HG02852 (cell line): Measurements from ENCODE around the gene ZC4H2.
A peak's percentile ranks its signal among the peaks of the same experiment; 100 is the strongest.
"Not testable (repeated sequence)": the region's sequence is repeated elsewhere in the genome, so short reads cannot be mapped to it uniquely, and the experiment has no call there.

Experiments used
- ATAC-seq: cut with Tn5 transposase; IDR thresholded peaks from one replicate; pipeline ENCODE4 v1.9.1; 2021; ENCODE audit warnings: mild to moderate bottlenecking, moderate library complexity; ENCODE audit not compliant: unreplicated experiment

Gene ZC4H2, protein sequence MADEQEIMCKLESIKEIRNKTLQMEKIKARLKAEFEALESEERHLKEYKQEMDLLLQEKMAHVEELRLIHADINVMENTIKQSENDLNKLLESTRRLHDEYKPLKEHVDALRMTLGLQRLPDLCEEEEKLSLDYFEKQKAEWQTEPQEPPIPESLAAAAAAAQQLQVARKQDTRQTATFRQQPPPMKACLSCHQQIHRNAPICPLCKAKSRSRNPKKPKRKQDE

DNA sequence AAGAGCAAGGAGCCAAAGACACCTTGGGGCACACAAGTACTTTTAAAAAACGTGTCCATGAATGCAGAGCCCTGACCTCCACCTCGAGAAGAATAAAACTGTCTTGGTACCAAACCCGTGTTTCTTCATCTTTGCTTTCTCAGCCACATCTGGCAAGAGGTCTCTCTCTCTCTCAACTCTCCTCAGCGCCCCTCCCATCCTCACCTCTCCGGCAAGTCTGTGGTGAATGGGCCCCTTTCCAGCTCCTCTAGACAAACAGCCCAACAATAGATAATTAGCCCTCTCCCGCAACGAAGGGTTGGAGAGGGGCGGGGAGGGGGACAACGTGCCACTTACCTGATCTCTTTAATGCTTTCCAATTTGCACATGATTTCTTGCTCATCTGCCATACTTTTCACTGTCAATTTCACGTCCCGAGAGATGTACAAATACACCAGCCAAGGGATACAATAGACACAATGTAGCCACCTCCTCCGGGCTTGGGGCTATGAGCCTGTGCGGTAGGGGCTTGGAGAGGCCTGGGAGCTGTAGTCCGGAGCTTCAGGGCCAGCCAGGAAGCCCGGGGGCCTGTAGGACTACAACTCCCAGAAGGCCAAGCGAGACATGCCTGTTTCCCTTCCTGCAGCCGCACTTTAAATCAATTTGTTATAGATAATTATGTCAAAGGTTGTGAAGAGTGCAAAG lies at the start of gene ZC4H2:
TSS of gene ZC4H2 (minus strand) at position 462 of the 684 bp plus-strand sequence. CDS start at position 389, 73 bp downstream.
- ATAC-seq = peak; percentile 98

DNA sequence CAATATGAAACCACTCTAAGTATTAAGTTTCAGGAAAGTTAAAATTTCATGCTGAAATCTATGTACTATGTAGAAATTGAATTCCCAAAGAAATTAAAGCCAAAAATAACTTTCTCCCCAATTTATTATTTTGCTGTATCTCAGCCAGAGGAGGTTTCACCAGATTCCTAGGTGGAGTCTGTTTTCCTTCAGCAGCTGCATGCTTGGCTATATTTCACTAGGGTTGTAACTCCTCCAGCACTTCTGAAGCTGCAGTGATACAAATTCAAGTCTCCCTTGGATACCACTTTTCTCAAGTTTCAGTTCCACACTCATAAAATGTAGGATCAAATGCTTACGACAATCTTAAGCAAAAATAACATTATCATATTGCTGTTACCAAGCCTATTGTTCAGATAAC lies 41.2 kb upstream of the ZC4H2 start:
- ATAC-seq = no peak

DNA sequence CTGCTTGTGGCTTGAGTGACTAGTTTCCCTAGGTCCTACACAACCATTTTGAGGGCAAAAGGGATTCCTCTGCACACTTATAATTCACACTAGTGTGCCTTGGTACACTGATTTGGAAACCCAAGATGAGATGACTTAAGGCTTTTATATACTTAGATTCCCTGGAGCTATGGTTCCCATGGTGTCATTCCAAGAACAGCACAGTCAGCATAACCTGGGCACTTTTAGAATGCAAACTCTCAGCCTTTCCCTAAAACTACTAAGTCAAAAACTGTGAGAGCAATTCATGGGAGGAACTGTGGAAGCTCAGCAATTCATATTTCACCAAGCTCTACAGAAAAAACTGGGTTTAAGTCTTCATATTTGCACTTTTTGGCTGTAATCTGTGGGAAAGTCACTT lies 38.0 kb upstream of the ZC4H2 start:
- no peak for ATAC-seq

DNA sequence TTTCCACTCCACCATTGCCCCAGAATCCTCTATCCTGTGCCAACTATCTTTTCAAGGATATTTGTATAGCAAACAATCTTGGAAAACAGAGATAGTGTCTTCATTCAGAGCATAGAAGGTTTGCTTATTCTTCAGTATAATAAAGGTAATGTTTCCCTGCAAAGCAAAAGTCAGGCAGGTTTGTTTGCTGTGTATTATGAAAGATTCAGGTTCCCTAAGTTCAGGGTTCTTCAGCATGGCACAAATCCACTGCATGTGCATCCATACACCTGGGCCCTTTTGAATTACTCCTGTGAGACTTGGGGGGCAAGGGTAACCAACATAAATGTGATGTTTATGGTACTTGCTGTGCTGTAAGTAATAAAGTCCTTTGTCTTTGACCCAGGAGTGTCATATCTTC lies 33.2 kb upstream of the ZC4H2 start:
- ATAC-seq = no peak

DNA sequence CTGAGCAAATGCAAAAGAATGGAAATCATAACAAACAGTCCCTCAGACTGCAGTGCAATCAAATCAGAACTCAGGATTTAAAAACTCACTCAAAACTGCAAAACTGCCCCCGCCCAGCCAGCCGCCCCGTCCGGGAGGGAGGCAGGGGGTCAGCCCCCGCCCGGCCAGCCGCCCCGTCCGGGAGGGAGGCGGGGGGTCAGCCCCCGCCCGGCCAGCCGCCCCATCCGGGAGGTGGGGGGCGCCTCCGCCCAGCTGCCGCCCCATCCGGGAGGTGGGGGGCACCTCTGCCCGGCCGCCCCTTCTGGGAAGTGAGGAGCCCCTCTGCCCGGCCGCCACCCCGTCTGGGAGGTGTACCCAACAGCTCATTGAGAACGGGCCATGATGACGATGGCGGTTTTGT lies 26.0 kb upstream of the ZC4H2 start:
- not testable (repeated sequence) for ATAC-seq

DNA sequence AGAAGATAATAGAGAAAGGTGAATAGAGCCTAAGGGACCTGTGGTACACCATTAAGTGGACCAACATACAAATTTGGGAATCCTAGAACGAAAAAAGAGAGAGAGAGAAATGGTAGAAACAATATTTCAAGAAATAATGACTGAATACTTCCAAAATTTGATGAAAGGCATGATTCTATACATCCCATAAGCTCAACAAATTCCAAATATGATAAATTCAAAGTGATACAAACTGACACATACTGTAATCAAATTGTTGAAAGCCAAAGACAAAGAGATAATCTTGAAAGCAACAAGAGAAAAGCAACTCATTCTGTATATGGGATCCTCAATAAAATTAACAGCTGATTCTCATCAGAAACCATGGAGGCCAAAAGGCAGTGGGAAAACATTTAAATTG lies 20.6 kb upstream of the ZC4H2 start:
- ATAC-seq = no peak

DNA sequence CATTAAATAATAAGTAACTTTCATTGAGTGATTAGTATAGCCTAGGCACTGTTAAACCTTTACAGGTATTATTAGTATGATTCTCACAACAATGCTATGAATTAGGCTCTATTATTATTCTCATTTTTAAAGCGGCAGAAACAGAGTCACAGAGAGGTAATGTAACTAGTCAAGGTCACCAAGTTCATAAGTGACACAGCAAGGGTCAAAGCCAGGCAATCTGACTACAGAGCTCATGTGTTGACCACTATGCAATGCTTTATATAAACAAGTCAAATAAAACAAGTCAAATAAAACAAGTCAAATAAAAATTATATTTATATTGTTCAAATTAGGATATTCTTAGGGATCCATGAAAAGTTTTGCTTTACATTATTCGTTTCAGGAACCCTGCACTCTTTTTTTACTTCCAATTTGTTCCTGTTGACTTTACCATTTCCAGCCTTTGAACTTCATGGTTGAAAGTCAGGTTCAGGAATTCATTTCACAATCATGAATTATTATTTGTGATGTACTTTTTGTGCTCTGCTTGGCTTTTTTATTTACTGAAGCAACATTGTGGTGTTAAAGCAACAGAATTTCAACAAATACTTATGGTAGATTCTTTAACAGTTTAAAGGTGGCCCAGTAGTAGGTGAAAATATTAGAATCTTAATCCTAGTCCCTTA lies 18.0 kb upstream of the ZC4H2 start:
- ATAC-seq = no peak

DNA sequence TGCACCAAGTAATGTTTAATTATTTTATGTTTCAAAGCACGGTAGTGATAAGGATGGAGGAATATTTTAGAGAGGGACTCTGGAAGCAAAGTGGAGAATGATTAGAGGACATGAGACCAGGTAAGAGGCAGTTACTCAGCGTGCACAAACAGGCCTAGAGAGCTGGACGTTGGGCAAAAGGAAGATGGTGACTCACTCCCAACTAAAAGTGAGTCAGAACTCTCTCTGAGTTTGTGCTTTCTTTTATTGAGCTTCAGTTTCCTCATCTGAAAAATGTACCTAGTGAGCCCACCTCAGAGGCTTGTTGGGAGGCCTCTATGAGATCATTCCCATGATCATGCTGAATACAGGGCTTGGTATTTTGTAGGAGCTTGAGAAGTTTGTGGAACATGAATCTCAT lies 1.6 kb upstream of the ZC4H2 start:
- ATAC-seq = no peak

DNA sequence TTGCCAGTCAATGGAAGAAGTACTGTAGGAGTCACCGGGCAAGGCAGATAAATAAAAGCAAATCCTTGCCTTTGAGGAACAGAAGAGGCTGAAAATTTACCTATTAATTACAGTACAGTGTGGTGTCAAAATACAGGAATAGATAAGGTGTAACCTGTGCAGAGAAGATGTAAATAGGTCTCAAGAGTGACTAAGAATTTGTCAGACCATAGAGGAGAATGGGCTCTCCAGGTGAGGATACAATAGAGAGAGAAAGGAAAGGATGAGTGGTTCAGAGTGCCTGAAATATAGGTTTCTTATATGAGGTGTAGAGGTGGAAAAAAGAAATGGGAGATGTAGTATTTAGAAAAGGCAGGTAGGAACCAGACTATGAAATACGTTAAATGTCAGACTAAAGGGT lies 801 bp upstream of the ZC4H2 start:
- no peak for ATAC-seq

DNA sequence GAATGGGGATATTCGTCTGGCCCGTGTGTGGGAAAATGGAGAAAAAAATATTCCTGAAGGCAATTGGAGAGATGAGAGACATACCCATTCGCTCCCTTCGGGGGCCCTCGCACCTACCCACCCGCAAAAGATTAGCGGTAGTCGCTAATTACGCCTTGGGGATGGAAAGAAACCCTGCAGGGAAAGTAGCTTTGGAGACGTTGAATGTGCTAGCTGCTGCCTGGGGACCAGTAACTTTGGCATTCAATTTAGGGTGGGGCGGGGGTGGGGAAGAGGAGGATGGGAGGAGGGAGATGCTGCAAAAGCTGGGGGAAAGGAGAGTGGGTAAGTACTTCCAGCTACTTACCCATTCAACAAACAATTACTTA lies 407 bp upstream of the ZC4H2 start:
- ATAC-seq = peak; percentile 35

DNA sequence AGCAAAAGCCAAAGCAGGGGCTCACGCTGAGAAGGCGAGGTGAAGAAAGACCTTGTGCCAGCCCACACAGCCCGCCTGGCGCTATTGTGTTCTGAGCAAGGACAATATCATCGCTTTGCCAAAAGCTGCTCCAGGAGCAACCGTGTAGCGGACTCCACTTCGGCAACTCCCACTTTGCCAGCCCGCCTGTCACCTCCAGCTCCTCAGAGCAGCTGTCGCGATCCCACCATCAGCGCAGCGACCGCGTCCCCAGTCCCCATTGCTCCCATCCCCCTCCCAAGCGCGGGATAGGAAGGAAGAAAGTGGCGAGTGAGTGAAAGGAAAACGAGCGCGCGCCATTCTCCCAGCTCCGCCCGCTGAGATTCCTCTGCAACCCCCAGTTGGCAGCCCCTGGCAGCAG lies 759 bp downstream of the ZC4H2 start:
- ATAC-seq = no peak

DNA sequence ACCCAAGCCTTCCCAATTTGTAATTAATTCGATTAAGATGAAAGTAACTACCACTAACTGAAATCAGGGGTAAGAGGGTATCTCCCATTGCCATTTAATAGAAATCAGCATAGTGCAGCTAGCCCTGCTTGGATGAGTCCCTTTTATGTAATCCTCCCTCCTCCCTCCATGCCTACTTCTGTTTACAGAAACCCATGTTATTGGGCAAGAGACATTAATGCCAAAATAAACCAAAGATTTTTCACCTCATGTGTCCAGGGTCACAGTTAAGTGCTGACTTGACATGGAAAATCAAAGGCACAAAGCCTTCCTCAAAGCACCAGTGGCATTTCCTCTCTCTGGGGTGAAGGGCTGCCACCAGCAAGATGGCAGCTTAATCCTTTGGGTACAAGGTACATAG lies 50.8 kb downstream of the ZC4H2 start:
- ATAC-seq = no peak

DNA sequence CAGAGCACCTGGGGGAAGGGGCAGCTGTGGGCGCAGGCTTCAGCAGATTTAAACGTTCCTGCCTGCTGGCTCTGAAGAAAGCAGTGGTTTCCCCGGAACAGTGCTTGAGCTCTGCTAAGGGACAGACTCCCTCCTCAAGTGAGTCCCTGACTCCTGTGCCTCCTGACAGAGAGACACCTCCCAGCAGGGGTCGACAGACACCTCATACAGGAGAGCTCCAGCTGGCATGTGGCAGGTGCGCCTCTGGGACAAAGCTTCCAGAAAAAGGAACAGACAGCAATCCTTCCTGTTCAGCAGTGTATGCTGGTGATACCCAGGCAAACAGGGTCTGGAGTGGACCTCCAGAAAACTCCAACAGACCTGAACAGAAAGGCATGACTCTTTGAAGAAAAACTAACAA lies 68.1 kb downstream of the ZC4H2 start:
- no peak for ATAC-seq

DNA sequence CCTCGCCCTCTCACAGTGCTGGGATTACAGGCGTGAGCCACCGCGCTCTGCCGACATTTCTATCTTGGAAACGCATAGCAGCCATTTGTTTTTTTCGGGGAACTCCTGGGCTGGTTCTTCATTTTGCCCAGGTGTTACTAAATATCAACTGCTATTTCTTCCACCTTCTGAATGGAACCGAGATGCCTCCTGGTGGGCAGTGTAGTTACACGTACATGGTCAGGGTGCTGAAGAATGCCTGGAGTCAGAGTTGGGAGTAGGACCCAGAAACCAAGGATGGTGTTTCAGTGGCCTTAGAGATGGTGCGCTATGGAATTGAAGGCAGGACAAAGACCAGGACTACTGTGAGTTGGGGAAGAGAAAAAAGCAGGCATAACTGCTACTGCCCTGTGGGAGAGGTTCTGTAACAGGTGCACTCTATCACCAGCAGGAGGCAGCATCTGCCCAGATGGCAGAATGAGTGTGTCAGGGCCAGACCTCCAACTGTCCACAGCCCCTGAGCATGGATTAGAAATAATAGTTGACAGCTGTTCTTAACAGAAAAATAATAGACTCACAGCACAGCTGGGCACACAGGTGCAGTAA lies 81.7 kb downstream of the ZC4H2 start:
- ATAC-seq = peak; percentile 88

DNA sequence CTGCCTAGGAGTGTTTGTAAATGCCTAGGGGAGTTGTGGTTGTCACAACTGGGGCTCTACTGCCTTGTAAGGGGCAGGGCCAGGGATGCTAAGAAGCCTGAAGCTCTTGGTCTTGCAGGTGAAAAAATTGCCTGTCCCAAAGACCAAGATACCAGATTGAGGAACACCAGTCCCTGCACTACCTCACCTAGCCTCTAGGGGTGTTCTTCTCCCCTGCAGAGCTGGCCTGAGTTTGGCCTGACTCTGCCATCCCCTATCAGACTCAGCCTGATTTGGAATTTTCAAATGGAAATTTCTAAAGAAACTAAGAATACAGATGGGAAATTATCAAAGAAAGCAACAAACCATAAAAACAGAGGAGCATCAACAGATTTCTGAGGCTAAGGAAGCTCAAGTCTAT lies 90.4 kb downstream of the ZC4H2 start:
- ATAC-seq = peak; percentile 51

DNA sequence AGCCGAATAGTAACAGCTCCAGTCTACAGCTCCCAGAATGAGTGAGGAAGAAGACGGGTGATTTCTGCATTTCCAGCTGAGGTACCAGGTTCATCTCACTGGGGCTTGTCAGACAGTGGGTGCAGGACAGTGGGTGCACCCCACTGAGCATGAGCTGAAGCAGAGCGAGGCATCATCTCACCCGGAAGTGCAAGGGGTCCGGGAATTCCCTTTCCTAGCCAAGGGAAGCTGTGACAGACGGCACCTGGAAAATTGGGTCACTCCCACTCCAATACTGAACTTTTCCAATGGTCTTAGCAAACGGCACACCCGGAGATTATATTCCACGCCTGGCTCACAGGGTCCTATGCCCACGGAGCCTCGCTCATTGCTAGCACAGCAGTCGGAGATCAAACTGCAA lies 97.5 kb downstream of the ZC4H2 start:
- not testable (repeated sequence) for ATAC-seq

DNA sequence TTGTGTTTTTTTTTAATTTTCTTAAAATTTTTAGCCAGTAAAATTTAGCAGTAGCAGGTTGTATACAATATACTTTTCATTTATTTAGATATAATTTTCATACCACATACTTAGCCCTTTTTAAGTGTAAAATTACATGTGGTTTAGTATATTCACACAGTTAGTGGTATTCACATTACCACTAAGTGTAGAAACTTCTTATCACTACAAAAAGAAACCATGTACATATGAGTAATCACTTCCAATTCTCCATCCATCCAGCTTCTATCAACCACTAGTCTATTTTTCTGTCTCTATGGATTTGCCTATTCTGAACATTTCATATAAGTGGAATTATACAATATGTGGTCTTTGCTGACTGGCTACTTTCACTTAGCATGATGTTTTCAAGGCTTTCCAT lies 109.0 kb downstream of the ZC4H2 start:
- no peak for ATAC-seq
